ENCODE data around the gene MINK1. TPM values are rescaled to one million over a fixed set of nuclear protein-coding genes. Genes with fewer than 3 reads are reported as not detected.

Gene MINK1
- total RNA-seq, 1 experiment from 2014 or later = 68.8 TPM

- no peak overlapping the region for H2BK15ac ChIP-seq (ENCODE audit: low read depth, low read length)
- no peak overlapping the region for H3K56ac ChIP-seq (ENCODE audit: insufficient read length, low read depth, low read length)
- H4K8ac ChIP-seq (replicated peaks; ENCODE audit: insufficient read length, low read depth, low read length) = no peak overlapping the region
- Mint-ChIP-seq H3K4me1 (peaks cover 10 to 32% of the 10 kb centered on the region in 2 experiments), H3K9me3 (no peaks in the 10 kb centered on the region), H3K27ac (no peak overlapping the region), H3K4me3 (peak overlapping the region; percentile 68 to 88), H3K27me3 (ENCODE audit: low read depth) (peaks cover 10% of the 10 kb centered on the region), H3K36me3 (ENCODE audit: insufficient read depth in 1 of 3, low read depth in 3 of 3) (peaks cover 4 to 15% (median 14%) of the 10 kb centered on the region in 3 experiments; a peak in 6 of 7 replicates)
- H3K23ac ChIP-seq (ENCODE audit: insufficient read length, low read depth, low read length) = no peak overlapping the region
- peak; percentile 94 for DNase-seq
- peak overlapping the region; percentile 13 for H3K4me2 ChIP-seq (ENCODE audit: insufficient read depth, insufficient read length, low read length)
- no peaks in the 10 kb centered on the region for H3K79me2 ChIP-seq (ENCODE audit: insufficient read depth, low read length)
- H4K5ac ChIP-seq (ENCODE audit: insufficient read length, low read depth, low read length) = no peak overlapping the region
- H3K18ac ChIP-seq (ENCODE audit: insufficient read length, low read depth, low read length) = no peak overlapping the region
- no peaks in the 10 kb centered on the region for H4K20me1 ChIP-seq (ENCODE audit: control insufficient read depth, insufficient read depth, insufficient read length)
- H2BK120ac ChIP-seq (ENCODE audit: low read depth, low read length, poor library complexity, severe bottlenecking) = no peak overlapping the region
- H3K79me1 ChIP-seq (ENCODE audit: insufficient read depth, low read depth, low read length, poor library complexity, severe bottlenecking) = no peaks in the 10 kb centered on the region
- H2BK20ac ChIP-seq (ENCODE audit: low read depth, low read length, poor library complexity, severe bottlenecking) = no peak overlapping the region
- H2AFZ ChIP-seq (ENCODE audit: low read length) = no peak overlapping the region
- peaks cover 12% of the 10 kb centered on the region for H3K23me2 ChIP-seq (ENCODE audit: insufficient read length, low read depth, low read length, poor library complexity, severe bottlenecking)
- peaks cover 3% of the 10 kb centered on the region; the same call in 1 of the 2 replicates for H3K4me1 ChIP-seq (ENCODE audit: insufficient read depth, low read length)
- no peak overlapping the region for H2BK12ac ChIP-seq (ENCODE audit: insufficient read length, low read depth, low read length)
- H2AK5ac ChIP-seq (ENCODE audit: insufficient read length, low read length) = no peak overlapping the region
- no peaks in the 10 kb centered on the region for H3K9me3 ChIP-seq (ENCODE audit: control insufficient read depth, low read depth, low read length)
- H3K14ac ChIP-seq (ENCODE audit: insufficient read depth, low read length) = no peak overlapping the region
- H3K27me3 ChIP-seq (ENCODE audit: insufficient read depth, low read length) = no peaks in the 10 kb centered on the region
- H3T11ph ChIP-seq (ENCODE audit: low read length) = no peak overlapping the region
- no peak overlapping the region for H4K91ac ChIP-seq (ENCODE audit: insufficient read length, low read depth, low read length)
- H2BK5ac ChIP-seq (ENCODE audit: insufficient read length, low read length) = no peak overlapping the region
- H3K27ac ChIP-seq (ENCODE audit: insufficient read length, low read depth, low read length) = no peak overlapping the region
- H3K9ac ChIP-seq (ENCODE audit: extremely low read depth, insufficient read length, low read length) = no peak overlapping the region
- no peak for TF ChIP-seq CTCF (conservative IDR thresholded peaks at IDR 0.05)
- no CpG with 5 or more reads among the region's 65 CpGs for WGBS (ENCODE audit: extremely low coverage, insufficient read length, low lambda C conversion rate)
- H3K4ac ChIP-seq (ENCODE audit: low read depth, low read length) = no peak overlapping the region
Observed at GRCh38 chr17:4900231-4901107, 67.3 kb downstream of the MINK1 start.
